ENCODE measurements around the gene PRPH2. TPM values are rescaled to one million over a fixed set of nuclear protein-coding genes. Genes with fewer than 3 reads are reported as not detected.

PRPH2 gene
- total RNA-seq (2022; extraction: Qiagen RNA extraction; ENCODE audit: low read depth): not detected in 5 replicates

GRCh38 chr6:42722497-42722896 lies at the start of gene PRPH2:
Gene PRPH2, minus strand, starts transcription at chr6:42722597. Its CDS starts 263 bp downstream, at chr6:42722334.

GRCh38 chr6:42745640-42746462 lies 23.5 kb upstream of the PRPH2 start, which contains the start of gene TBCC:
Gene TBCC, minus strand, starts transcription at chr6:42746103. Its CDS starts 30 bp downstream, at chr6:42746073.

Other genes starting within 250 kb of the PRPH2 start
- 4.8 to 7.5 TPM (median 6.6 TPM) in 5 replicates for gene UBR2, start 158.6 kb downstream of the PRPH2 start, total RNA-seq (2022; extraction: Qiagen RNA extraction; ENCODE audit: low read depth)
- gene TBCC, start 23.5 kb upstream of the PRPH2 start, total RNA-seq (2022; extraction: Qiagen RNA extraction; ENCODE audit: low read depth): 13.8 to 18.5 TPM (median 17.0 TPM) in 5 replicates
- gene BICRAL, start 59.5 kb upstream of the PRPH2 start, total RNA-seq (2022; extraction: Qiagen RNA extraction; ENCODE audit: low read depth): 2.2 to 3.3 TPM (median 3.1 TPM) in 5 replicates
- gene RPL7L1, start 157.0 kb upstream of the PRPH2 start, total RNA-seq (2022; extraction: Qiagen RNA extraction; ENCODE audit: low read depth): 68.4 to 100 TPM (median 71.5 TPM) in 5 replicates
- gene PTCRA, start 193.5 kb upstream of the PRPH2 start, total RNA-seq (2022; extraction: Qiagen RNA extraction; ENCODE audit: low read depth): not detected in 5 replicates
- gene CNPY3, start 206.9 kb upstream of the PRPH2 start, total RNA-seq (2022; extraction: Qiagen RNA extraction; ENCODE audit: low read depth): 36.6 to 45.7 TPM (median 42.7 TPM) in 5 replicates
- gene GNMT, start 238.2 kb upstream of the PRPH2 start, total RNA-seq (2022; extraction: Qiagen RNA extraction; ENCODE audit: low read depth): 0.18 to 0.24 TPM (median 0.19 TPM) in 3 of 5 replicates, not detected in the others

Measured in A549 treated with RU486 at 1 μM for 4 hours (cell line).